ENCODE results near the gene C4A. TPM values are rescaled to one million over a fixed set of nuclear protein-coding genes. Genes with fewer than 3 reads are reported as not detected.
"Not testable (repeated sequence)": the region's sequence is repeated elsewhere in the genome, so short reads cannot be mapped to it uniquely, and the experiment has no call there.

Gene C4A
- total RNA-seq, 1 donor from 2014 or later, result 4.6 TPM

GRCh38 chr6:32047855-32048766 lies 66.3 kb downstream of the C4A start:
- Histone ChIP-seq H3K36me3 (ENCODE audit: insufficient read depth, low read length) (no peaks in the 10 kb centered on the region), H3K4me2 (ENCODE audit: low read length) (no peak overlapping the region), H4K20me1 (ENCODE audit: insufficient read depth, low read length) (no peaks in the 10 kb centered on the region), H3K4me1 (ENCODE audit: insufficient read depth, low read length) (peaks cover 20% of the 10 kb centered on the region), H3K79me2 (ENCODE audit: insufficient read depth, low read length) (no peaks in the 10 kb centered on the region), H3K27me3 (ENCODE audit: insufficient read depth, low read length) (peaks cover 4% of the 10 kb centered on the region), H2AFZ (ENCODE audit: low read depth, low read length) (no peak overlapping the region), H3K4me3 (ENCODE audit: insufficient read depth, low read depth, low read length) (no peak overlapping the region), H3K9ac (ENCODE audit: low read length) (no peak overlapping the region), H3K27ac (ENCODE audit: low read depth, low read length) (no peak overlapping the region), H3K9me3 (ENCODE audit: insufficient read depth, low read depth, low read length) (no peaks in the 10 kb centered on the region)
- H3K27ac Mint-ChIP-seq (ENCODE audit: unreplicated experiment), result no peak overlapping the region
- no peak for DNase-seq (ENCODE audit: low read depth)
- no peaks in the 10 kb centered on the region for H3K36me3 Mint-ChIP-seq (ENCODE audit: low read depth, unreplicated experiment)
- peak; percentile 59 for TF ChIP-seq CTCF (IDR thresholded peaks at IDR 0.05; ENCODE audit: insufficient read depth, low read depth, low read length)
- TF ChIP-seq EZH2 (IDR thresholded peaks at IDR 0.05; ENCODE audit: insufficient read depth, low read length), result no peak
- H3K4me1 Mint-ChIP-seq (ENCODE audit: low read depth, unreplicated experiment), result peaks cover 7% of the 10 kb centered on the region
- no peaks in the 10 kb centered on the region for H3K9me3 Mint-ChIP-seq (ENCODE audit: unreplicated experiment)
- H3K27me3 Mint-ChIP-seq (ENCODE audit: low read depth, unreplicated experiment), result peaks cover 34% of the 10 kb centered on the region
- H3K4me3 Mint-ChIP-seq (ENCODE audit: unreplicated experiment), result no peak overlapping the region
- FAIRE-seq, result no peak

- H3K4me1 Mint-ChIP-seq (ENCODE audit: low read depth, unreplicated experiment); DNase-seq (ENCODE audit: low read depth); H3K9me3 ChIP-seq (ENCODE audit: insufficient read depth, low read depth, low read length); H3K4me2 ChIP-seq (ENCODE audit: low read length); H3K4me3 Mint-ChIP-seq (ENCODE audit: unreplicated experiment); H2AFZ ChIP-seq (ENCODE audit: low read depth, low read length); H4K20me1 ChIP-seq (ENCODE audit: insufficient read depth, low read length); H3K4me3 ChIP-seq (ENCODE audit: insufficient read depth, low read depth, low read length); H3K9me3 Mint-ChIP-seq (ENCODE audit: unreplicated experiment); H3K27ac ChIP-seq (ENCODE audit: low read depth, low read length); H3K9ac ChIP-seq (ENCODE audit: low read length); FAIRE-seq; H3K36me3 Mint-ChIP-seq (ENCODE audit: low read depth, unreplicated experiment); H3K27ac Mint-ChIP-seq (ENCODE audit: unreplicated experiment); H3K36me3 ChIP-seq (ENCODE audit: insufficient read depth, low read length); H3K27me3 ChIP-seq (ENCODE audit: insufficient read depth, low read length); H3K79me2 ChIP-seq (ENCODE audit: insufficient read depth, low read length): not testable (repeated sequence)
- peaks cover 37% of the 10 kb centered on the region for H3K27me3 Mint-ChIP-seq (ENCODE audit: low read depth, unreplicated experiment)
- peaks cover 20% of the 10 kb centered on the region for H3K4me1 ChIP-seq (ENCODE audit: insufficient read depth, low read length)
These were observed 67.3 kb downstream of the C4A start for GRCh38 chr6:32049149-32049548.

- not testable (repeated sequence) for H3K9me3 ChIP-seq (ENCODE audit: insufficient read depth, low read depth, low read length); H3K27ac ChIP-seq (ENCODE audit: low read depth, low read length); H3K4me2 ChIP-seq (ENCODE audit: low read length); H3K9ac ChIP-seq (ENCODE audit: low read length); H3K27ac Mint-ChIP-seq (ENCODE audit: unreplicated experiment); H3K4me3 Mint-ChIP-seq (ENCODE audit: unreplicated experiment); H4K20me1 ChIP-seq (ENCODE audit: insufficient read depth, low read length); H3K4me1 Mint-ChIP-seq (ENCODE audit: low read depth, unreplicated experiment); H3K27me3 ChIP-seq (ENCODE audit: insufficient read depth, low read length); H3K79me2 ChIP-seq (ENCODE audit: insufficient read depth, low read length); H3K36me3 Mint-ChIP-seq (ENCODE audit: low read depth, unreplicated experiment); H3K9me3 Mint-ChIP-seq (ENCODE audit: unreplicated experiment); H3K4me3 ChIP-seq (ENCODE audit: insufficient read depth, low read depth, low read length); FAIRE-seq; H2AFZ ChIP-seq (ENCODE audit: low read depth, low read length); DNase-seq (ENCODE audit: low read depth); H3K36me3 ChIP-seq (ENCODE audit: insufficient read depth, low read length)
- H3K4me1 ChIP-seq (ENCODE audit: insufficient read depth, low read length), result peaks cover 20% of the 10 kb centered on the region
- peaks cover 43% of the 10 kb centered on the region for H3K27me3 Mint-ChIP-seq (ENCODE audit: low read depth, unreplicated experiment)
These were observed 67.9 kb downstream of the C4A start for GRCh38 chr6:32049736-32050135.

Data from astrocyte (in vitro differentiated cells and primary cell).